HepG2 (cell line): ENCODE results near the gene ZNF189. TPM values are rescaled to one million over a fixed set of nuclear protein-coding genes. Genes with fewer than 3 reads are reported as not detected.
A peak's percentile ranks its signal among the peaks of the same experiment; 100 is the strongest.

Source experiments
- ARNTL ChIP-seq: sonication (generic); formaldehyde crosslinking; IDR thresholded peaks from 2 replicates; pipeline ENCODE4 v1.4.0; 2020; ENCODE audit warnings: mild to moderate bottlenecking, missing genetic modification reagents
- DMAP1 ChIP-seq: IDR thresholded peaks from 2 replicates; pipeline ENCODE4 v1.6.1; 2016
- FOSL1 ChIP-seq: sonication (generic); formaldehyde crosslinking; IDR thresholded peaks from 2 replicates; pipeline ENCODE4 v1.9.0; 2021; ENCODE audit warnings: missing genetic modification reagents, borderline replicate concordance
- MLLT10 ChIP-seq: sonication (generic); formaldehyde crosslinking; IDR thresholded peaks from 2 replicates; pipeline ENCODE4 v1.4.0; 2020; ENCODE audit warnings: missing genetic modification reagents
- MLXIP ChIP-seq: sonication (generic); formaldehyde crosslinking; IDR thresholded peaks from 2 replicates; pipeline ENCODE4 v1.9.0; 2021; ENCODE audit warnings: missing genetic modification reagents, borderline replicate concordance
- MTA3 ChIP-seq: sonication (generic); formaldehyde crosslinking; IDR thresholded peaks from 2 replicates; pipeline ENCODE4 v1.4.0; 2020; ENCODE audit warnings: missing genetic modification reagents
- PPARG ChIP-seq: conservative IDR thresholded peaks from 2 replicates; pipeline ENCODE4 v1.6.1; 2016; ENCODE audit warnings: missing biosample characterization, missing genetic modification reagents
- PRDM10 ChIP-seq: sonication (generic); formaldehyde crosslinking; IDR thresholded peaks from 2 replicates; pipeline ENCODE4 v1.4.0; 2020; ENCODE audit warnings: low read depth, missing genetic modification reagents
- RARG ChIP-seq: sonication (generic); formaldehyde crosslinking; IDR thresholded peaks from 2 replicates; pipeline ENCODE4 v1.4.0; 2020; ENCODE audit warnings: low read depth, mild to moderate bottlenecking, missing genetic modification reagents
- YY1 ChIP-seq: IDR thresholded peaks from 2 replicates; pipeline ENCODE4 v1.6.1; 2011; ENCODE audit warnings: low read length, low read depth, moderate library complexity, mild to moderate bottlenecking; ENCODE audit not compliant: insufficient read depth, insufficient replicate concordance
- ZBTB26 ChIP-seq: IDR thresholded peaks from 2 replicates; pipeline ENCODE4 v1.6.1; 2016; ENCODE audit warnings: missing compliant biosample characterization, missing genetic modification reagents, borderline replicate concordance
- ZFP36 ChIP-seq: fragments of 150-350 bp; IDR thresholded peaks from 2 replicates; pipeline ENCODE4 v1.6.1; 2018; ENCODE audit warnings: borderline replicate concordance, low read length, low read depth; ENCODE audit not compliant: partially characterized antibody
- ZNF224 ChIP-seq: sonication (generic); formaldehyde crosslinking; IDR thresholded peaks from 2 replicates; pipeline ENCODE4 v1.5.0; 2020; ENCODE audit warnings: mild to moderate bottlenecking, missing genetic modification reagents
- ZNF232 ChIP-seq: sonication (generic); formaldehyde crosslinking; IDR thresholded peaks from 2 replicates; pipeline ENCODE4 v1.4.0; 2020; ENCODE audit warnings: missing genetic modification reagents, borderline replicate concordance
- ZNF276 ChIP-seq: sonication (generic); formaldehyde crosslinking; IDR thresholded peaks from 2 replicates; pipeline ENCODE4 v1.4.0; 2020; ENCODE audit warnings: mild to moderate bottlenecking, low read depth, missing genetic modification reagents
- ZNF296 ChIP-seq: sonication (generic); formaldehyde crosslinking; conservative IDR thresholded peaks from 2 replicates; pipeline ENCODE4 v1.5.0; 2020; ENCODE audit warnings: mild to moderate bottlenecking, missing genetic modification reagents
- ZNF354B ChIP-seq: sonication (generic); formaldehyde crosslinking; IDR thresholded peaks from 2 replicates; pipeline ENCODE4 v1.8.0; 2022; ENCODE audit warnings: mild to moderate bottlenecking, missing genetic modification reagents
- ZNF546 ChIP-seq: sonication (generic); formaldehyde crosslinking; conservative IDR thresholded peaks from 2 replicates; pipeline ENCODE4 v1.8.1; 2023; ENCODE audit warnings: mild to moderate bottlenecking, missing genetic modification reagents
- ZNF549 ChIP-seq: sonication (generic); formaldehyde crosslinking; IDR thresholded peaks from 2 replicates; pipeline ENCODE4 v1.5.0; 2020; ENCODE audit warnings: missing genetic modification reagents
- ZNF614 ChIP-seq: IDR thresholded peaks from 2 replicates; pipeline ENCODE4 v1.6.1; 2018; ENCODE audit warnings: missing biosample characterization, missing genetic modification reagents, inconsistent platforms, borderline replicate concordance
- polyA plus RNA-seq, 8 experiments: library from polyadenylated mRNA; depleted of rRNA in 3 of 8; stranded (reverse) in 7 of 8; unstranded in 1 of 8; fragments of >200 nt; fragmentation: Illumina TruSeq in 4 of 8; extraction: Trizol in 4 of 8; gene quantifications; 2 replicates each; pipeline versions ENCODE4 v1.2.1 to v1.2.3, GENCODE V29; 2011 to 2016; ENCODE audit warnings: low read depth in 4 of 8, missing spikeins in 1 of 8, mixed read lengths in 1 of 8; ENCODE audit not compliant: insufficient read depth in 1 of 8
- total RNA-seq, 5 experiments: library from RNA; depleted of rRNA; stranded (reverse); fragments of >200 nt; fragmentation: Illumina TruSeq; extraction: Trizol; gene quantifications; 2 replicates each; pipeline ENCODE4 v1.2.3, GENCODE V29; 2016; ENCODE audit warnings: low read depth in 1 of 5

The ZNF189 gene
- total and polyA plus RNA-seq, 2 of the 13 experiments (the other 11 are each of a cell fraction or from before 2014, with no cell fraction given), result 8.4 to 50.0 TPM

- TF ChIP-seq ZNF296, result no peak
- TF ChIP-seq RARG (CRISPR knock-in tag), result no peak
- peak; percentile 57; the same call in 1 of the 2 replicates for TF ChIP-seq ARNTL (CRISPR knock-in tag)
- TF ChIP-seq DMAP1 (CRISPR knock-in tag), result 0 out of 2 replicates have a peak, but pooled peaks have one; percentile 35
- TF ChIP-seq ZNF549 (CRISPR knock-in tag), result no peak
- TF ChIP-seq ZNF276 (CRISPR knock-in tag), result no peak
- no peak for TF ChIP-seq ZBTB26 (CRISPR knock-in tag)
- no peak for TF ChIP-seq ZNF224 (CRISPR knock-in tag)
- no peak for TF ChIP-seq MLXIP (CRISPR knock-in tag)
- TF ChIP-seq ZNF546, result no peak
- TF ChIP-seq YY1, result no peak
- TF ChIP-seq PRDM10, result no peak
- TF ChIP-seq ZNF232 (CRISPR knock-in tag), result peak; percentile 21; the same call in 1 of the 2 replicates
- TF ChIP-seq MLLT10 (CRISPR knock-in tag), result no peak
- peak; percentile 71 for TF ChIP-seq ZNF614 (CRISPR knock-in tag)
- TF ChIP-seq PPARG, result peak; percentile 71
- no peak for TF ChIP-seq ZFP36
- no peak for TF ChIP-seq MTA3 (CRISPR knock-in tag)
- TF ChIP-seq FOSL1 (CRISPR knock-in tag), result no peak; the same call in 1 of the 2 replicates
- no peak for TF ChIP-seq ZNF354B
These were observed 46.8 kb downstream of the ZNF189 start (continued) for GRCh38 chr9:101445353-101446029.
